ENCODE measurements around the gene BTBD6. TPM values are rescaled to one million over a fixed set of nuclear protein-coding genes. Genes with fewer than 3 reads are reported as not detected.

BTBD6 gene
- total RNA-seq, 1 experiment from 2014 or later: 9.0 TPM

DNA sequence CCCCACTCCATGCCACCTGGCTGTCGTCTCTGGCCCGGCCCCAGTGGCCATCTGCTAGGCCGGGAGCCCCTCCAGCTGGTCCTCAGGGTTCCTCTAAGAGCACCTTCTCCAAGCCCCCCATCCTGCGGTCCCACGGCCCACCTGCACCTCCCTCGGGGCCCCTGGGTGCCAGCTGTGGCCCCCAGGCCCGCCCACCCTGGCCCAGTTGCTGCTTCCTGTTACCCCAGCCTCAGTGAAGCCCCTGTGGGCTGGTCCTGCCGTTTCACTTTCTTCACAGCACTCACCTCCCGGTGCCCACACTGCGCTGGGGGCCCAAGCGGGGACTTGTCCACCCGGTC lies 39.6 kb upstream of the BTBD6 start:
- BruUV-seq (replicated peaks): no TSS peak
- intact Hi-C loops (cut with micrococcal nuclease; ENCODE audit: unreplicated experiment): no loop called here
- POLR2A ChIA-PET (ENCODE audit: unreplicated experiment): no interaction called here

DNA sequence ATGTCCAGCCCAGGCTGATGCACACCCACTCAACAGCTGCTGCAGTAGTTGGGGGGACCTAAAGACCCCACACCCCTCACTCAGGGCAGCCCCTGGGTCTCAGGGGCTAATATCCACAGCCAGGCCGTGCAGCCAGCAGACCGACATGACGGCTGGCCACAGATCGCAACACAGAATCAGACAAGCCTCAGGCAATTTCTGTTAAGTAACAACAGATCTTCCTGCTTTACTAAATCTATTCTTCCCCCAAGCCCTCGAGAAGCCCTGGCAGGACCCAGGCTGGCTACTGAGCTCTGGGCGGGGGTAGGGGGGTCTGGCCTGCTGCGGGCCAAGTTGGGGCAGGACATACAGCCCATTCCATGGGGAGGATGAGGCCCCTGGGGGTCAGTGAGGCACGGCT lies 39.2 kb upstream of the BTBD6 start:
- Histone ChIP-seq H3K4me1 (replicated peaks; ENCODE audit: insufficient read depth) (peaks cover 12% of the 10 kb centered on the region), H3K79me2 (ENCODE audit: low read depth) (no peaks in the 10 kb centered on the region), H3F3A (ENCODE audit: insufficient read depth, low read depth) (0 out of 2 replicates have a peak, but pooled peaks cover 6% of the 10 kb centered on the region), H3K9me3 (ENCODE audit: insufficient read depth, low read depth) (no peaks in the 10 kb centered on the region), H3K4me2 (no peak overlapping the region), H3K27me3 (ENCODE audit: insufficient read depth, low read depth) (no peaks in the 10 kb centered on the region), H3K9me2 (ENCODE audit: insufficient read depth) (no peaks in the 10 kb centered on the region), H2AFZ (no peak overlapping the region), H3K27ac (no peak overlapping the region), H3K36me3 (ENCODE audit: low read depth) (no peaks in the 10 kb centered on the region), H4K20me1 (ENCODE audit: insufficient read depth) (no peaks in the 10 kb centered on the region; the same call in 1 of the 2 replicates), H3K4me3 (no peak overlapping the region)
- TF ChIP-seq EZH2 (IDR thresholded peaks at IDR 0.05; ENCODE audit: low read depth) (no peak), CTCF (conservative IDR thresholded peaks at IDR 0.05) (no peak)
- BruUV-seq (replicated peaks): no TSS peak
- ChIA-PET CTCF (no interaction called here), POLR2A (ENCODE audit: unreplicated experiment) (no interaction called here)
- intact Hi-C loops (cut with micrococcal nuclease; ENCODE audit: unreplicated experiment): no loop called here
- no peak for DNase-seq

More for the DNA sequence above, 39.6 kb upstream of the BTBD6 start:
- H3F3A ChIP-seq (ENCODE audit: insufficient read depth, low read depth): 0 out of 2 replicates have a peak, but pooled peaks cover 6% of the 10 kb centered on the region
- H3K9me3 ChIP-seq (ENCODE audit: insufficient read depth, low read depth): no peaks in the 10 kb centered on the region
- no peak overlapping the region for H3K4me2 ChIP-seq
- CTCF ChIA-PET: no interaction called here
- no peak overlapping the region for H3K4me3 ChIP-seq
- no peaks in the 10 kb centered on the region for H3K79me2 ChIP-seq (ENCODE audit: low read depth)
- no peak overlapping the region for H3K27ac ChIP-seq
- H2AFZ ChIP-seq: no peak overlapping the region
- no peak for DNase-seq
- no peaks in the 10 kb centered on the region; the same call in 1 of the 2 replicates for H4K20me1 ChIP-seq (ENCODE audit: insufficient read depth)
- no peaks in the 10 kb centered on the region for H3K27me3 ChIP-seq (ENCODE audit: insufficient read depth, low read depth)
- peaks cover 16% of the 10 kb centered on the region for H3K4me1 ChIP-seq (replicated peaks; ENCODE audit: insufficient read depth)
- H3K36me3 ChIP-seq (ENCODE audit: low read depth): no peaks in the 10 kb centered on the region
- no peak for TF ChIP-seq EZH2 (IDR thresholded peaks at IDR 0.05; ENCODE audit: low read depth)
- TF ChIP-seq CTCF (conservative IDR thresholded peaks at IDR 0.05): no peak
- H3K9me2 ChIP-seq (ENCODE audit: insufficient read depth): no peaks in the 10 kb centered on the region

- Histone ChIP-seq H3K27ac (no peak overlapping the region), H3K9me3 (ENCODE audit: insufficient read depth, low read depth) (no peaks in the 10 kb centered on the region), H3K9me2 (ENCODE audit: insufficient read depth) (no peaks in the 10 kb centered on the region), H2AFZ (no peak overlapping the region), H3K4me1 (replicated peaks; ENCODE audit: insufficient read depth) (peaks cover 7% of the 10 kb centered on the region), H3K4me2 (no peak overlapping the region), H3K36me3 (ENCODE audit: low read depth) (no peaks in the 10 kb centered on the region), H3F3A (ENCODE audit: insufficient read depth, low read depth) (0 out of 2 replicates have a peak, but pooled peaks cover 6% of the 10 kb centered on the region), H4K20me1 (ENCODE audit: insufficient read depth) (no peaks in the 10 kb centered on the region; the same call in 1 of the 2 replicates), H3K4me3 (no peak overlapping the region), H3K79me2 (ENCODE audit: low read depth) (no peaks in the 10 kb centered on the region), H3K27me3 (ENCODE audit: insufficient read depth, low read depth) (no peaks in the 10 kb centered on the region)
- TF ChIP-seq CTCF (conservative IDR thresholded peaks at IDR 0.05): no peak
- no peak for TF ChIP-seq EZH2 (IDR thresholded peaks at IDR 0.05; ENCODE audit: low read depth)
- BruUV-seq (replicated peaks): no TSS peak
- no peak for DNase-seq
- intact Hi-C loops (cut with micrococcal nuclease; ENCODE audit: unreplicated experiment): no loop called here
- POLR2A ChIA-PET (ENCODE audit: unreplicated experiment): no interaction called here
- CTCF ChIA-PET: no interaction called here
These were observed 38.7 kb upstream of the BTBD6 start for GRCh38 chr14:105209646-105210045.
